ENCODE measurements around the gene KLF12.

The KLF12 gene

DNA sequence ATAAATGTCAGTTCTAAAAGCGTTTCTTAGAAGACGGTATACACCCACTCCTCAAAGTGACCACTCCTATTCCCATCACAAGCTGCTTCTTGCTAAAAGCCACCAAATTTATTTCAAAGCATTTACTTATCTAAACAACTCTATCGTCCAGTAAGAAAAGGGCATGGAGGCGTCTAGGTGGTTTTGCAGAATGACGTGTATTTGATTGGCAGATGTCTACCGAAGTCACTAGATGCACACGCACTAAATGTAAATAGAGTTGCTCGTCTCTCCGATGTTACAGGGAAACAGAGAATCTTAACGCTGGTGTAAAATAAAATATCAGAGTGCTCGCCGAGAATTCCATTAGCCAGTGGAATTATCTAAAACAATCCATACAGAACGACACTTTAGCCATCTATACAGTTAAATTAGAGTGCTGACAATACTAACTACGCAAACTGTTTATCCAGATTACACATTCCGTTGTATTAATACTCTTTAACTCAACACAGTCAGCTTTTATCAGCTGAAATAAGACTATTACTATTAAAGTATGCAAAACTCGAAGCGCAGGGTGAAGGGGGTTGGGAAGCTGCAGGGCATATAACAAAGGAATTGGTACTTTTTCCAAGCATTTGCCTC, 1.9 kb downstream of the KLF12 start:
- Histone ChIP-seq H3K4me2 (ENCODE audit: insufficient read depth, low read length) (peak overlapping the region; percentile 81), H2AFZ (ENCODE audit: low read depth, low read length) (0 out of 2 replicates have a peak overlapping the region, but pooled peaks have one; percentile 41), H3K4me1 (ENCODE audit: insufficient read depth, low read length) (peaks cover 56% of the 10 kb centered on the region), H3K36me3 (ENCODE audit: insufficient read depth, low read length) (no peaks in the 10 kb centered on the region; the same call in 1 of the 2 replicates), H3K27ac (ENCODE audit: low read length) (peak overlapping the region; percentile 90), H3K9me3 (ENCODE audit: insufficient read depth, low read length, severe bottlenecking) (no peaks in the 10 kb centered on the region), H3K27me3 (ENCODE audit: insufficient read depth, low read length, poor library complexity) (no peaks in the 10 kb centered on the region), H3K4me3 (ENCODE audit: low read depth in 1 of 2, low read length in 2 of 2) (peak overlapping the region; percentile 85 to 87; a peak in 3 of 4 replicates), H3K79me2 (ENCODE audit: insufficient read depth, low read length) (peaks cover 67% of the 10 kb centered on the region), H3K9ac (ENCODE audit: low read depth, low read length) (peak overlapping the region; percentile 74), H4K20me1 (ENCODE audit: insufficient read depth, low read length) (peaks cover 37% of the 10 kb centered on the region)
- TF ChIP-seq CTCF (IDR thresholded peaks at IDR 0.05; ENCODE audit: borderline replicate concordance, extremely low read depth, low read length, poor library complexity, severe bottlenecking) (no peak), EZH2 (IDR thresholded peaks at IDR 0.05; ENCODE audit: borderline replicate concordance, low read depth, low read length, severe bottlenecking) (no peak)
- no peak for ATAC-seq (ENCODE audit: insufficient read depth, low read depth)
- peak; percentile 39 for DNase-seq

DNA sequence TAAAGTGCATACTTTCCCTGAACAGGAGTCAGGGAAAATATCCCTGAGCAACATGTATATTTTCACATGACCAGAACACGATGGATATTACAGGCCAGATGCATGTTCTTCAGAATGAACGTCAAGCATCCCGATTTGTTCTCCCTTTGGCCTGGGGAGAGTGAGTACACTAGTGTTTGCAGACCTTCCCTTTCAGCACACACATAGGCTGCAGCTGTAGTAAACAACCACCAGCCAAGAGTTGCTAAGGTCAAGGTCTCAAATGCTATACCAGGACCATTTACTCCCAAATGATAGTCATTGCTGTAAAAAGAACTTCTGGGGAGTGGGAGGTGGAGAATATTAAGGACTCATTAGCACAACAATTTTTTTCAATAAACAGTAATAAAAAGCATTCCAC, 3.0 kb downstream of the KLF12 start:
- Histone ChIP-seq H2AFZ (ENCODE audit: low read depth, low read length) (no peak overlapping the region), H3K4me3 (ENCODE audit: low read depth in 1 of 2, low read length in 2 of 2) (peak overlapping the region in 1 of 2 experiments; percentile 85; a peak in 2 of 4 replicates), H3K9ac (ENCODE audit: low read depth, low read length) (peak overlapping the region; percentile 74; the same call in 1 of the 2 replicates), H3K27ac (ENCODE audit: low read length) (peak overlapping the region; percentile 62), H3K4me1 (ENCODE audit: insufficient read depth, low read length) (peaks cover 52% of the 10 kb centered on the region), H3K27me3 (ENCODE audit: insufficient read depth, low read length, poor library complexity) (no peaks in the 10 kb centered on the region), H4K20me1 (ENCODE audit: insufficient read depth, low read length) (peaks cover 44% of the 10 kb centered on the region), H3K4me2 (ENCODE audit: insufficient read depth, low read length) (peak overlapping the region; percentile 81), H3K36me3 (ENCODE audit: insufficient read depth, low read length) (no peaks in the 10 kb centered on the region; the same call in 1 of the 2 replicates), H3K9me3 (ENCODE audit: insufficient read depth, low read length, severe bottlenecking) (no peaks in the 10 kb centered on the region), H3K79me2 (ENCODE audit: insufficient read depth, low read length) (peaks cover 77% of the 10 kb centered on the region)
- no peak for TF ChIP-seq EZH2 (IDR thresholded peaks at IDR 0.05; ENCODE audit: borderline replicate concordance, low read depth, low read length, severe bottlenecking)
- no peak for TF ChIP-seq CTCF (IDR thresholded peaks at IDR 0.05; ENCODE audit: borderline replicate concordance, extremely low read depth, low read length, poor library complexity, severe bottlenecking)
- no peak for ATAC-seq (ENCODE audit: insufficient read depth, low read depth)
- DNase-seq, result no peak

DNA sequence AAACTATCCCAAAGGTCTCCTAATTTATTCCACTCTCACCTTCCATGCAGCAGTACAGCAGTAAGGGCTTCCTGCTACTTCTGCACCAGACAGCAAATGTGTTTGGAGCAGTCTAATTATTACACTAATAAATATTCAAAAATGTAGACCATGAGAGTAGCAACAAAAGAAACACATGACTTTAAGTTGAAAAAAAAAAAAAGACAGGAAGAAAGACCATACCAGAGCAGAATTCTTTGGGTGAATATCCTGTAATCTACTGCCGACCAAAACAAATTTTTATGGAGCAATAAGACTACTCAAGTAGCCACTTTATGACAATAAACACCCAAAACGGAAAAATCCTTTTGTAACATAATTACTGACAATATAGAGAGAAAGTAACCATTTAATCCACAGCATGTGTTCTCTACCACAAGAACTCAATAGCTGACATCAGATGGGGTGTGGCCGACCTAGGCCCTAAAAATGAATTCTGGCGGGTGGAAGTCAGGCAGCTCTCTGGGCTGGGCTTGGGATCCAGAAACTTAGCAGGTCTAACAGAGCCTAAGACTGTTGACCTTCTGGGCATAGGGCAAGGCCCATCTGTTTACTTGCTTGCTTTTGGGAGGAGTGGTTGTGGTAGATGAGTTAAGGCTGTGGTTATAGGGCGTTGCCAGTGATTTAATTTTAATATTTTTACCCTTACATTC, 4.6 kb downstream of the KLF12 start:
- Histone ChIP-seq H3K4me1 (ENCODE audit: insufficient read depth, low read length) (peaks cover 46% of the 10 kb centered on the region), H3K9ac (ENCODE audit: low read depth, low read length) (no peak overlapping the region), H3K9me3 (ENCODE audit: insufficient read depth, low read length, severe bottlenecking) (no peaks in the 10 kb centered on the region), H3K79me2 (ENCODE audit: insufficient read depth, low read length) (peaks cover 91% of the 10 kb centered on the region), H3K4me2 (ENCODE audit: insufficient read depth, low read length) (peak overlapping the region; percentile 81; the same call in 1 of the 2 replicates), H3K27ac (ENCODE audit: low read length) (peak overlapping the region; percentile 7; the same call in 1 of the 2 replicates), H3K4me3 (ENCODE audit: low read depth in 1 of 2, low read length in 2 of 2) (no peak overlapping the region; a peak in 1 of 4 replicates), H3K27me3 (ENCODE audit: insufficient read depth, low read length, poor library complexity) (no peaks in the 10 kb centered on the region), H4K20me1 (ENCODE audit: insufficient read depth, low read length) (peaks cover 52% of the 10 kb centered on the region), H3K36me3 (ENCODE audit: insufficient read depth, low read length) (no peaks in the 10 kb centered on the region; the same call in 1 of the 2 replicates), H2AFZ (ENCODE audit: low read depth, low read length) (no peak overlapping the region)
- ATAC-seq (ENCODE audit: insufficient read depth, low read depth) (no peak), DNase-seq (peak; percentile 39)
- TF ChIP-seq CTCF (IDR thresholded peaks at IDR 0.05; ENCODE audit: borderline replicate concordance, extremely low read depth, low read length, poor library complexity, severe bottlenecking) (no peak), EZH2 (IDR thresholded peaks at IDR 0.05; ENCODE audit: borderline replicate concordance, low read depth, low read length, severe bottlenecking) (no peak)
